Chondrocyte (in vitro differentiated cells): ENCODE measurements around the gene PRTFDC1. TPM values are rescaled to one million over a fixed set of nuclear protein-coding genes. Genes with fewer than 3 reads are reported as not detected.
"Not testable (repeated sequence)": the region's sequence is repeated elsewhere in the genome, so short reads cannot be mapped to it uniquely, and the experiment has no call there.

Experiments used
- DNase-seq: peaks from one replicate; pipeline ENCODE4 v3.0.0; 2021; ENCODE audit warnings: mixed read lengths, low spot score
- H3K27ac Mint-ChIP-seq: one replicate; pipeline ENCODE4 v1.8.0; 2021; ENCODE audit warnings: mild to moderate bottlenecking, moderate library complexity, mixed read lengths; ENCODE audit not compliant: unreplicated experiment
- H3K27me3 Mint-ChIP-seq: 2 replicates; pipeline ENCODE4 v1.8.0; 2021; ENCODE audit warnings: low read depth, mixed read lengths
- H3K36me3 Mint-ChIP-seq: 2 replicates; pipeline ENCODE4 v1.8.0; 2021; ENCODE audit warnings: low read depth, mixed read lengths
- H3K4me1 Mint-ChIP-seq: 2 replicates; pipeline ENCODE4 v1.8.0; 2021; ENCODE audit warnings: low read depth, mild to moderate bottlenecking, mixed read lengths
- H3K4me3 Mint-ChIP-seq: one replicate; pipeline ENCODE4 v1.8.0; 2021; ENCODE audit warnings: mild to moderate bottlenecking, moderate library complexity, mixed read lengths; ENCODE audit not compliant: unreplicated experiment
- H3K9me3 Mint-ChIP-seq: 2 replicates; pipeline ENCODE4 v1.8.0; 2021; ENCODE audit warnings: low read depth, mixed read lengths
- total RNA-seq: library from RNA; stranded (reverse); gene quantifications from 3 replicates; pipeline ENCODE4 v1.2.1, GENCODE V29; 2021
- TF ChIP-seq, protein P1 (sequence below): fragments of 200-600 bp; sonication (generic); IDR thresholded peaks from 2 replicates; pipeline ENCODE4 v1.5.0; 2021; ENCODE audit warnings: antibody characterized with exemption, mild to moderate bottlenecking, moderate library complexity

The PRTFDC1 gene
- total RNA-seq, 1 donor from 2014 or later: 13.1 TPM

DNA sequence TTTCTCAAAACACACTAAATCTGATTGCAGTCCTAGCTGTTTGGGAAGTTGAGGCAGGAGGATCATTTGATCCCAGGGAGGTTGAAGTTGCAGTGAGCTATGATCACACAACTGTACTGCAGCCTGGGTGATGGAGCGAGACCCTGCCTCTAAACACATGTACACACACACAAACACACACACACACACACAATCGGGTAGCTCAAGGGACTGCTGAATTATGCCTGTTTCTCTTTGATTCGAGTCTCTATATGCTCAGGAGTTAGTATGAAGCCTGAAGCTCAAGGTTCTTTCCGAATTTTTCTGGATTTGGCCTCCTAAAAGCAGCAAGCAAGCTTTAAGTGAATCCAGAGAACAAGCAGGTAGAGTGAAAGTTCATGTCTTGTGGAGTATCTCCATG lies 22.5 kb downstream of the PRTFDC1 start:
- peak overlapping the region; percentile 18 for H3K27ac Mint-ChIP-seq
- H3K9me3 Mint-ChIP-seq: peaks cover 3% of the 10 kb centered on the region

DNA sequence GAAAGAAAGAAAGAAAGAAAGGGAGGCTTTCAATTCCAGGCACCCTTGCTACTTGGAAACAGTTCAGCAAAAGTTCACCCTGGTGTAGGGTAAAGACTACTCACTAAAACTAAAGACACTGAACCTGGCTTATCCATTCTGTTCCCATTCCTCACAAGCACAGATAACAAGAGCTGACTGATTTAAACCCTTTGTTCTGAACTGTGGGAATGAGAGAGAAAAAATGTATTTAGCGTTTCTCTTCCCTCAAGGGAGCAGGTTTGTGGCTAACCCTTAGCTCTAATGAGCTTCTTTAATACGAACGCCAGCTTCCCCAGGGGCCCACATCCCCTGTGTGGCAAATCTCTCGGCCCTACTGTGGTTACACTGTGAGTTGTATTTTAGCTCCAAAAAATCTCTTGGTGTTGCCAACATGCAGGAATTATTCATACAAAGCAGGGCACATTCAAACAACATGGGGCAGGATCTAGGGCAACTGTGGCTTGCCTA lies 23.3 kb downstream of the PRTFDC1 start:
- H3K27ac Mint-ChIP-seq: peak overlapping the region; percentile 59
- H3K27me3 Mint-ChIP-seq: no peaks in the 10 kb centered on the region
- H3K36me3 Mint-ChIP-seq: peaks cover 12% of the 10 kb centered on the region
- no peak for DNase-seq
- peaks cover 22% of the 10 kb centered on the region for H3K4me1 Mint-ChIP-seq
- no peak overlapping the region for H3K4me3 Mint-ChIP-seq
- TF ChIP-seq, protein P1, sequence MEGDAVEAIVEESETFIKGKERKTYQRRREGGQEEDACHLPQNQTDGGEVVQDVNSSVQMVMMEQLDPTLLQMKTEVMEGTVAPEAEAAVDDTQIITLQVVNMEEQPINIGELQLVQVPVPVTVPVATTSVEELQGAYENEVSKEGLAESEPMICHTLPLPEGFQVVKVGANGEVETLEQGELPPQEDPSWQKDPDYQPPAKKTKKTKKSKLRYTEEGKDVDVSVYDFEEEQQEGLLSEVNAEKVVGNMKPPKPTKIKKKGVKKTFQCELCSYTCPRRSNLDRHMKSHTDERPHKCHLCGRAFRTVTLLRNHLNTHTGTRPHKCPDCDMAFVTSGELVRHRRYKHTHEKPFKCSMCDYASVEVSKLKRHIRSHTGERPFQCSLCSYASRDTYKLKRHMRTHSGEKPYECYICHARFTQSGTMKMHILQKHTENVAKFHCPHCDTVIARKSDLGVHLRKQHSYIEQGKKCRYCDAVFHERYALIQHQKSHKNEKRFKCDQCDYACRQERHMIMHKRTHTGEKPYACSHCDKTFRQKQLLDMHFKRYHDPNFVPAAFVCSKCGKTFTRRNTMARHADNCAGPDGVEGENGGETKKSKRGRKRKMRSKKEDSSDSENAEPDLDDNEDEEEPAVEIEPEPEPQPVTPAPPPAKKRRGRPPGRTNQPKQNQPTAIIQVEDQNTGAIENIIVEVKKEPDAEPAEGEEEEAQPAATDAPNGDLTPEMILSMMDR: no peak
- H3K9me3 Mint-ChIP-seq: peaks cover 10% of the 10 kb centered on the region

More for the DNA sequence above, 22.5 kb downstream of the PRTFDC1 start:
- peaks cover 9% of the 10 kb centered on the region for H3K36me3 Mint-ChIP-seq
- TF ChIP-seq, protein P1: no peak
- peaks cover 22% of the 10 kb centered on the region for H3K4me1 Mint-ChIP-seq
- H3K4me3 Mint-ChIP-seq: no peak overlapping the region
- H3K27me3 Mint-ChIP-seq: no peaks in the 10 kb centered on the region
- DNase-seq: no peak

DNA sequence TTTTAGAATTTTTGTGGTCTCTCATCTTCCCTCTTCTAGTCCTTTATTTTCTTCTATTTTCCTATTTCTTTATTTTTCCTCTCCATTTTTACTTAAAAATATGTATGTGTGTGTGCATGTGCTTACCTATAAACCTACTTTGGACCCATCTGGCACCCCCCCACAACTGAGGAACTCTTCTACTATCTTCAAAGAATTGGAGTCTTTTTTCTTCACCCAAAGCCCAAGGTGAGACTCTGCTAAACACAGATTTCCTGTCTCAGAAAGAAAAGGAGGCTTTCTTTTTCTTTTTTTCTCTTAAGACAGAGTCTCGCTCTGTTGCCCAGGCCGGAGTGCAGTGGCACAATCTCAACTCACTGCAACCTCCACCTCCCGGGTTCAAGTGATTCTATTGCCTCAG lies 24.2 kb downstream of the PRTFDC1 start:
- Mint-ChIP-seq H3K27me3 (no peaks in the 10 kb centered on the region), H3K4me1 (peaks cover 22% of the 10 kb centered on the region), H3K4me3 (no peak overlapping the region), H3K9me3 (peaks cover 14% of the 10 kb centered on the region), H3K27ac (no peak overlapping the region), H3K36me3 (peaks cover 15% of the 10 kb centered on the region)
- DNase-seq: no peak
- TF ChIP-seq, protein P1: no peak

DNA sequence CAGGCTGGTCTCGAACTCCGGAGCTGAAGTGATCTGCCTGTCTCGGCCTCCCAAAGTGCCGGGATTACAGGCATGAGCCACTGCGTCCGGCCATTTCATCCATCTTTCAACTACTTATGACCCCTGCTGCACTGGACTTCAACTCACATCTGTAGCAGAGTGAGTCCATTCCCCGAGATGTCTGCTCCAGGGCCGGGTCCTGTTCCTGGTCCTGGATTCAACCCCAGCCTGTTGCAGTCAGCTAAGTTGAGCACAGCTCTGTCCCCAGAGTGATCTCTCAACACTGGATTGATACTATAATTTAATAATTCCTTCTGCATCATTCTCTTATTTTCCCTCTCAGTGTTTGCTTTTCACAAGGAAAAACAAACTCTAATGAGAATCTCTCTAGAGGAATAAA lies 25.8 kb downstream of the PRTFDC1 start:
- TF ChIP-seq, protein P1: no peak
- H3K9me3 Mint-ChIP-seq: peaks cover 14% of the 10 kb centered on the region
- H3K27me3 Mint-ChIP-seq: no peaks in the 10 kb centered on the region
- no peak overlapping the region for H3K4me3 Mint-ChIP-seq
- H3K36me3 Mint-ChIP-seq: peaks cover 13% of the 10 kb centered on the region
- no peak for DNase-seq
- no peak overlapping the region for H3K27ac Mint-ChIP-seq
- peaks cover 24% of the 10 kb centered on the region for H3K4me1 Mint-ChIP-seq

DNA sequence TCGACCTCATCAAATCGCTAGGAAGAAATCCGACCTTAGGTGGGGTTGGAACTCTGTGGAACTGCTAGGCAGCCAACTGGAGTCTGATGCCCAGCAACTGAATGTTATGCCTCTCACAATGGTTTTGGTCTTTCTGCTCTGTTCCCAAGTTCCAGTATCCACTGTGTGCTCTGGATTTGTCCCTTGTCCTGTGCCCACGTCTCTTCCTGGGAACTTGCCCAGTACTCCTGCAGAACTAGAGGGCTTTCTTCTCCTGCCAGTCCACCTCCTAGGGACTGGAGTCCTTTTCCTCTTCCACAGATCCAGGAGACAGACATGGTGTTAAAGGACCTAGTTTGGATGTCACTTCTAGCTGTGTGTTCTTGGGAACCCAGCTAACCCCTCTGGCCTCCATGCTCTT lies 26.6 kb downstream of the PRTFDC1 start:
- Mint-ChIP-seq H3K27ac (no peak overlapping the region), H3K9me3 (peaks cover 14% of the 10 kb centered on the region), H3K36me3 (peaks cover 13% of the 10 kb centered on the region), H3K4me1 (peaks cover 32% of the 10 kb centered on the region), H3K4me3 (no peak overlapping the region), H3K27me3 (no peaks in the 10 kb centered on the region)
- TF ChIP-seq, protein P1: no peak
- DNase-seq: no peak

DNA sequence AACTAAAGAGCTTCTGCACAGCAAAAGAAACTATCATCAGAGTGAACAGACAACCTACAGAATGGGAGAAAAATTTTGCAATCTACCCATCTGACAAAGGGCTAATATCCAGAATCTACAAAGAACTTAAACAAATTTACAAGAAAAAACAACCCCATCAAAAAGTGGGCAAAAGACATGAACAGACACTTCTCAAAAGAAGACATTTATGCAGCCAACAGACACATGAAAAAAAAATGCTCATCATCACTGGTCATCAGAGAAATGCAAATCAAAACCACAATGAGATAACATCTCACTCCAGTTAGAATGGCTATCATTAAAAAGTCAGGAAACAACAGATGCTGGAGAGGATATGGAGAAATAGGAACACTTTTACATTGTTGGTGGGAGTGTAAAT lies 27.9 kb downstream of the PRTFDC1 start:
- H3K27me3 Mint-ChIP-seq, DNase-seq, H3K27ac Mint-ChIP-seq, H3K4me3 Mint-ChIP-seq: not testable (repeated sequence)
- peaks cover 15% of the 10 kb centered on the region for H3K36me3 Mint-ChIP-seq
- H3K4me1 Mint-ChIP-seq: peaks cover 20% of the 10 kb centered on the region
- H3K9me3 Mint-ChIP-seq: peaks cover 14% of the 10 kb centered on the region

DNA sequence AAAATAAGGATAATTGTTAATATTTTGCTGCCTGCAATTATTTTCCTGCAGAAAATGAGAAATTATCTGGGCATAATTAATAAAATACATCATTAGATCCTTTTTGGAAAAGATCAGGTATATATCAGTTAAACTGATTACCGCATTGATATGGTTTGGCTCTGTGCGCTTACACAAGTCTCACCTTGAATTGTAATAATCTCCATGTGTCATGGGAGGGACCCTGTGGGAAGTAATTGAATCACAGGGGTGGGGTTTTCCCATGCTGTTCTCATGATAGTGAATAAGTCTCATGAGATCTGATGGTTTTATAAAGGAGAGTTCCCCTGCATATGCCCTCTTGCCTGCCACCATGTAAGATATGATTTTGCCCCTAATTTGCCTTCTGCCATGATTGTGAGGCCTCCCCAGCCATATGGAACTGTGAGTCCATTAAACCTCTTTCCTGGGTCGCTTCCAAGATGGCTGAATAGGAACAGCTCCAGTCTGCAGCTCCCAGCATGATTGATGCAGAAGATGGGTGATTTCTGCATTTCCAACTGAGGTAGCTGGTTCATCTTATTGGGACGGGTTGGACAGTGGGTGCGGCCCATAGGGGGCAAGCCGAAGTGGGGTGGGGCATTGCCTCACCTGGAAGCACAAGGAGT lies 30.1 kb downstream of the PRTFDC1 start:
- Mint-ChIP-seq H3K4me1 (peaks cover 13% of the 10 kb centered on the region), H3K9me3 (peaks cover 14% of the 10 kb centered on the region), H3K36me3 (peaks cover 15% of the 10 kb centered on the region)
- not testable (repeated sequence) for H3K27ac Mint-ChIP-seq, H3K4me3 Mint-ChIP-seq, DNase-seq, H3K27me3 Mint-ChIP-seq
